Endodermal cell (in vitro differentiated cells): ENCODE results near the gene CWH43. TPM values are rescaled to one million over a fixed set of nuclear protein-coding genes. Genes with fewer than 3 reads are reported as not detected.

Source experiments
- DNase-seq: peaks from one replicate; pipeline ENCODE4 v3.0.0-alpha.2; 2017
- H3K27ac ChIP-seq: 2 replicates; pipeline ENCODE4 v1.5.1; 2013; ENCODE audit warnings: mild to moderate bottlenecking, low read depth, low read length, moderate library complexity
- H3K27me3 ChIP-seq: 2 replicates; pipeline ENCODE4 v1.6.1; 2013; ENCODE audit warnings: mild to moderate bottlenecking, low read length, moderate library complexity; ENCODE audit not compliant: insufficient read depth, control insufficient read depth, poor library complexity, severe bottlenecking
- H3K36me3 ChIP-seq: 2 replicates; pipeline ENCODE4 v1.7.0; 2013; ENCODE audit warnings: mild to moderate bottlenecking, low read length, moderate library complexity; ENCODE audit not compliant: control insufficient read depth, insufficient read depth
- H3K4me1 ChIP-seq: one replicate; pipeline ENCODE4 v1.7.0; 2013; ENCODE audit warnings: low read length; ENCODE audit not compliant: control insufficient read depth, insufficient read depth
- H3K4me3 ChIP-seq: 2 replicates; pipeline ENCODE4 v1.5.1; 2013; ENCODE audit warnings: mild to moderate bottlenecking, low read length, moderate library complexity
- H3K9ac ChIP-seq: 2 replicates; pipeline ENCODE4 v1.6.1; 2013; ENCODE audit warnings: mild to moderate bottlenecking, low read length, moderate library complexity; ENCODE audit not compliant: poor library complexity, severe bottlenecking; ENCODE audit errors: extremely low read depth
- H3K9me3 ChIP-seq: 2 replicates; pipeline ENCODE4 v1.6.1; 2013; ENCODE audit warnings: mild to moderate bottlenecking, low read length, moderate library complexity; ENCODE audit not compliant: control insufficient read depth
- H3K27ac Mint-ChIP-seq: 2 replicates; pipeline ENCODE4 v1.8.0; 2020; ENCODE audit warnings: mixed read lengths
- H3K27me3 Mint-ChIP-seq: 2 replicates; pipeline ENCODE4 v1.8.0; 2021; ENCODE audit warnings: mild to moderate bottlenecking, mixed read lengths; ENCODE audit not compliant: insufficient read depth
- H3K36me3 Mint-ChIP-seq: 2 replicates; pipeline ENCODE4 v1.8.0; 2020; ENCODE audit warnings: low read depth, mixed read lengths
- H3K4me1 Mint-ChIP-seq: 2 replicates; pipeline ENCODE4 v1.8.0; 2020; ENCODE audit warnings: mixed read lengths
- H3K4me3 Mint-ChIP-seq: 2 replicates; pipeline ENCODE4 v1.8.0; 2020; ENCODE audit warnings: mild to moderate bottlenecking, moderate library complexity, mixed read lengths
- H3K9me3 Mint-ChIP-seq: 2 replicates; pipeline ENCODE4 v1.8.0; 2020; ENCODE audit warnings: mild to moderate bottlenecking, mixed read lengths
- CTCF ChIP-seq: fragments of 200-600 bp; sonication (generic); conservative IDR thresholded peaks from 2 replicates; pipeline ENCODE4 v1.5.0; 2021; ENCODE audit warnings: antibody characterized with exemption, mild to moderate bottlenecking
- WGBS, 2 experiments: methylation state at CpG; one replicate each; pipeline versions ENCODE4 v1.1.5 to v1.1.7; 2013; ENCODE audit warnings: missing lambda C conversion rate in 2 of 2, mixed read lengths in 1 of 2; ENCODE audit not compliant: insufficient coverage in 1 of 2, insufficient read length in 1 of 2; 5-methylcytosine and 5-hydroxymethylcytosine counted together
- total RNA-seq, 2 donors: library from RNA; stranded (reverse); fragmentation: NEBNext Ultra II Directional in 1 of 2; extraction: Animal tissue kit (Norgen Biotek cat#: 25700) in 1 of 2; gene quantifications; 2 replicates in 1 of 2; 3 replicates in 1 of 2; pipeline ENCODE4 v1.2.1, GENCODE V29; 2021

CWH43 gene
- total RNA-seq, 2 donors from 2014 or later, result not detected

- no peak overlapping the region for H3K9ac ChIP-seq
Observed at GRCh38 chr4:48944756-48945241, 41.3 kb upstream of the CWH43 start.

GRCh38 chr4:48945981-48946380 lies 40.1 kb upstream of the CWH43 start:
- H3K9me3 Mint-ChIP-seq, result no peaks in the 10 kb centered on the region

More at GRCh38 chr4:48944756-48945241, 41.3 kb upstream of the CWH43 start:
- Mint-ChIP-seq H3K4me3 (no peak overlapping the region), H3K36me3 (no peaks in the 10 kb centered on the region), H3K4me1 (no peaks in the 10 kb centered on the region), H3K27me3 (peaks cover 12% of the 10 kb centered on the region), H3K9me3 (no peaks in the 10 kb centered on the region), H3K27ac (no peak overlapping the region)
- peaks cover 19% of the 10 kb centered on the region for H3K27me3 ChIP-seq
- peak; percentile 75 for TF ChIP-seq CTCF
- 69 to 70% methylated on average over 4 to 6 of the region's 6 CpGs for WGBS, 2 experiments
- no peaks in the 10 kb centered on the region for H3K36me3 ChIP-seq
- no peak overlapping the region for H3K4me3 ChIP-seq
- DNase-seq, result peak; percentile 84
- no peaks in the 10 kb centered on the region for H3K4me1 ChIP-seq
- no peaks in the 10 kb centered on the region for H3K9me3 ChIP-seq
- H3K27ac ChIP-seq, result no peak overlapping the region

GRCh38 chr4:48947731-48948130 lies 38.3 kb upstream of the CWH43 start:
- WGBS, 2 experiments, result 82% methylated on average over 1 of the region's 1 CpG; no CpG with 5 or more reads in 1 of the 2 experiments
- Mint-ChIP-seq H3K27me3 (peaks cover 4% of the 10 kb centered on the region), H3K4me3 (no peak overlapping the region)

More at GRCh38 chr4:48945981-48946380, 40.1 kb upstream of the CWH43 start:
- no peaks in the 10 kb centered on the region for H3K36me3 Mint-ChIP-seq
- peaks cover 10% of the 10 kb centered on the region for H3K27me3 Mint-ChIP-seq
- no peaks in the 10 kb centered on the region for H3K4me1 ChIP-seq
- no peak overlapping the region for H3K27ac ChIP-seq
- H3K9me3 ChIP-seq, result no peaks in the 10 kb centered on the region
- H3K36me3 ChIP-seq, result no peaks in the 10 kb centered on the region
- H3K9ac ChIP-seq, result no peak overlapping the region
- H3K4me1 Mint-ChIP-seq, result no peaks in the 10 kb centered on the region
- H3K27ac Mint-ChIP-seq, result no peak overlapping the region
- no peak for TF ChIP-seq CTCF
- no peak for DNase-seq
- 93% methylated on average over 2 of the region's 2 CpGs; no CpG with 5 or more reads in 1 of the 2 experiments for WGBS, 2 experiments
- peaks cover 19% of the 10 kb centered on the region for H3K27me3 ChIP-seq
- no peak overlapping the region for H3K4me3 Mint-ChIP-seq
- no peak overlapping the region for H3K4me3 ChIP-seq

More at GRCh38 chr4:48947731-48948130, 38.3 kb upstream of the CWH43 start:
- TF ChIP-seq CTCF, result peak; percentile 41
- Histone ChIP-seq H3K4me1 (no peaks in the 10 kb centered on the region), H3K27ac (no peak overlapping the region), H3K27me3 (peaks cover 5% of the 10 kb centered on the region), H3K36me3 (no peaks in the 10 kb centered on the region), H3K4me3 (no peak overlapping the region), H3K9ac (no peak overlapping the region), H3K9me3 (peaks cover 7% of the 10 kb centered on the region)
- H3K4me1 Mint-ChIP-seq, result no peaks in the 10 kb centered on the region
- no peaks in the 10 kb centered on the region for H3K36me3 Mint-ChIP-seq
- no peak overlapping the region for H3K27ac Mint-ChIP-seq
- DNase-seq, result no peak
- H3K9me3 Mint-ChIP-seq, result peaks cover 3% of the 10 kb centered on the region
